ENCODE results near the gene PDCD7.
A peak's percentile ranks its signal among the peaks of the same experiment; 100 is the strongest.

The PDCD7 gene

GRCh38 chr15:65083262-65083701 is 50.3 kb downstream of the PDCD7 start:
- H2AK5ac ChIP-seq (ENCODE audit: low read length, severe bottlenecking) = no peak overlapping the region
- H3K4me1 ChIP-seq (ENCODE audit: control insufficient read depth, insufficient read depth, low read depth, low read length) = peaks cover 19% of the 10 kb centered on the region
- peaks cover 71 to 88% of the 10 kb centered on the region in 2 experiments for H3K27me3 ChIP-seq (ENCODE audit: control insufficient read depth in 1 of 2, insufficient read depth in 1 of 2, low read length in 2 of 2)
- no peak overlapping the region for H2AFZ ChIP-seq (ENCODE audit: low read depth, low read length)
- no peak overlapping the region for H3K14ac ChIP-seq (ENCODE audit: low read length in 2 of 2)
- DNase-seq = peak; percentile 70
- no peak overlapping the region for H3K23ac ChIP-seq (ENCODE audit: low read length in 2 of 2)
- H2BK120ac ChIP-seq (ENCODE audit: low read depth, low read length) = no peak overlapping the region
- H3K27ac ChIP-seq (ENCODE audit: low read length, poor library complexity, severe bottlenecking) = no peak overlapping the region
- H2BK15ac ChIP-seq (ENCODE audit: low read depth, poor library complexity, severe bottlenecking) = no peak overlapping the region
- no peak overlapping the region for H3K4me2 ChIP-seq (ENCODE audit: low read length, poor library complexity, severe bottlenecking)
- H3K9ac ChIP-seq (ENCODE audit: low read length) = no peak overlapping the region
- no peak overlapping the region for H2BK12ac ChIP-seq (ENCODE audit: low read length in 2 of 2)
- H2BK5ac ChIP-seq (ENCODE audit: low read depth, low read length, poor library complexity, severe bottlenecking) = no peak overlapping the region
- no peak overlapping the region for H3K4ac ChIP-seq (ENCODE audit: low read depth in 1 of 2, low read length in 2 of 2)
- H4K91ac ChIP-seq (ENCODE audit: low read length) = no peak overlapping the region
- WGBS = 7% methylated on average over 7 of the region's 7 CpGs
- no peak overlapping the region for H3K18ac ChIP-seq (ENCODE audit: low read depth in 1 of 2, low read length in 2 of 2)
- H3K79me1 ChIP-seq (replicated peaks; ENCODE audit: low read length, poor library complexity, severe bottlenecking) = no peaks in the 10 kb centered on the region
- H4K8ac ChIP-seq (ENCODE audit: low read length) = no peak overlapping the region
- H3K9me3 ChIP-seq (ENCODE audit: control insufficient read depth, low read length) = no peaks in the 10 kb centered on the region
- no peaks in the 10 kb centered on the region for H3K36me3 ChIP-seq (ENCODE audit: control insufficient read depth in 1 of 2, insufficient read depth in 2 of 2, low read depth in 1 of 2, low read length in 2 of 2)
- H3K4me3 ChIP-seq (ENCODE audit: insufficient read depth in 1 of 2, low read depth in 1 of 2, low read length in 2 of 2) = no peak overlapping the region

- Histone ChIP-seq H3K23ac (ENCODE audit: low read length in 2 of 2) (no peak overlapping the region), H3K4me2 (ENCODE audit: low read length, poor library complexity, severe bottlenecking) (no peak overlapping the region), H3K4me1 (ENCODE audit: control insufficient read depth, insufficient read depth, low read depth, low read length) (peaks cover 13% of the 10 kb centered on the region), H2AFZ (ENCODE audit: low read depth, low read length) (no peak overlapping the region), H4K8ac (ENCODE audit: low read length) (no peak overlapping the region), H3K14ac (ENCODE audit: low read length in 2 of 2) (peak overlapping the region in 1 of 2 experiments; percentile 53), H2AK5ac (ENCODE audit: low read length, severe bottlenecking) (no peak overlapping the region), H2BK15ac (ENCODE audit: low read depth, poor library complexity, severe bottlenecking) (no peak overlapping the region), H2BK12ac (ENCODE audit: low read length in 2 of 2) (no peak overlapping the region), H3K18ac (ENCODE audit: low read depth in 1 of 2, low read length in 2 of 2) (peak overlapping the region in 1 of 2 experiments; percentile 29), H4K91ac (ENCODE audit: low read length) (no peak overlapping the region), H3K9me3 (ENCODE audit: control insufficient read depth, low read length) (no peaks in the 10 kb centered on the region), H3K36me3 (ENCODE audit: control insufficient read depth in 1 of 2, insufficient read depth in 2 of 2, low read depth in 1 of 2, low read length in 2 of 2) (no peaks in the 10 kb centered on the region), H2BK120ac (ENCODE audit: low read depth, low read length) (no peak overlapping the region), H3K9ac (ENCODE audit: low read length) (no peak overlapping the region), H3K79me1 (replicated peaks; ENCODE audit: low read length, poor library complexity, severe bottlenecking) (no peaks in the 10 kb centered on the region), H3K4ac (ENCODE audit: low read depth in 1 of 2, low read length in 2 of 2) (no peak overlapping the region), H3K4me3 (ENCODE audit: insufficient read depth in 1 of 2, low read depth in 1 of 2, low read length in 2 of 2) (no peak overlapping the region), H3K27me3 (ENCODE audit: control insufficient read depth in 1 of 2, insufficient read depth in 1 of 2, low read length in 2 of 2) (peaks cover 76 to 93% of the 10 kb centered on the region in 2 experiments), H3K27ac (ENCODE audit: low read length, poor library complexity, severe bottlenecking) (no peak overlapping the region), H2BK5ac (ENCODE audit: low read depth, low read length, poor library complexity, severe bottlenecking) (no peak overlapping the region)
- DNase-seq = no peak
- 25% methylated on average over 7 of the region's 7 CpGs for WGBS
Measured at GRCh38 chr15:65082303-65082953, 51.2 kb downstream of the PDCD7 start.

- no peaks in the 10 kb centered on the region for H3K36me3 ChIP-seq (ENCODE audit: control insufficient read depth in 1 of 2, insufficient read depth in 2 of 2, low read depth in 1 of 2, low read length in 2 of 2)
- H3K14ac ChIP-seq (ENCODE audit: low read length in 2 of 2) = peak overlapping the region in 1 of 2 experiments; percentile 12
- H3K79me1 ChIP-seq (replicated peaks; ENCODE audit: low read length, poor library complexity, severe bottlenecking) = no peaks in the 10 kb centered on the region
- no peak overlapping the region for H2BK120ac ChIP-seq (ENCODE audit: low read depth, low read length)
- H2AK5ac ChIP-seq (ENCODE audit: low read length, severe bottlenecking) = no peak overlapping the region
- H3K4me1 ChIP-seq (ENCODE audit: control insufficient read depth, insufficient read depth, low read depth, low read length) = peaks cover 14% of the 10 kb centered on the region
- H2AFZ ChIP-seq (ENCODE audit: low read depth, low read length) = no peak overlapping the region
- H2BK5ac ChIP-seq (ENCODE audit: low read depth, low read length, poor library complexity, severe bottlenecking) = no peak overlapping the region
- H3K27ac ChIP-seq (ENCODE audit: low read length, poor library complexity, severe bottlenecking) = no peak overlapping the region
- H3K4ac ChIP-seq (ENCODE audit: low read depth in 1 of 2, low read length in 2 of 2) = no peak overlapping the region
- H3K27me3 ChIP-seq (ENCODE audit: control insufficient read depth in 1 of 2, insufficient read depth in 1 of 2, low read length in 2 of 2) = peaks cover 76 to 95% of the 10 kb centered on the region in 2 experiments
- no peak overlapping the region for H2BK15ac ChIP-seq (ENCODE audit: low read depth, poor library complexity, severe bottlenecking)
- H3K18ac ChIP-seq (ENCODE audit: low read depth in 1 of 2, low read length in 2 of 2) = peak overlapping the region in 1 of 2 experiments; percentile 49
- H3K4me2 ChIP-seq (ENCODE audit: low read length, poor library complexity, severe bottlenecking) = no peak overlapping the region
- H4K8ac ChIP-seq (ENCODE audit: low read length) = peak overlapping the region; percentile 5
- H3K9me3 ChIP-seq (ENCODE audit: control insufficient read depth, low read length) = no peaks in the 10 kb centered on the region
- no peak for DNase-seq
- WGBS = 87% methylated on average over 5 of the region's 5 CpGs
- H2BK12ac ChIP-seq (ENCODE audit: low read length in 2 of 2) = no peak overlapping the region
- H3K4me3 ChIP-seq (ENCODE audit: insufficient read depth in 1 of 2, low read depth in 1 of 2, low read length in 2 of 2) = no peak overlapping the region
- no peak overlapping the region for H3K9ac ChIP-seq (ENCODE audit: low read length)
- H4K91ac ChIP-seq (ENCODE audit: low read length) = no peak overlapping the region
- H3K23ac ChIP-seq (ENCODE audit: low read length in 2 of 2) = no peak overlapping the region
Measured at GRCh38 chr15:65081758-65082157, 51.9 kb downstream of the PDCD7 start.

GRCh38 chr15:65081270-65081669 is 52.3 kb downstream of the PDCD7 start:
- H3K9me3 ChIP-seq (ENCODE audit: control insufficient read depth, low read length) = no peaks in the 10 kb centered on the region
- no peaks in the 10 kb centered on the region for H3K36me3 ChIP-seq (ENCODE audit: control insufficient read depth in 1 of 2, insufficient read depth in 2 of 2, low read depth in 1 of 2, low read length in 2 of 2)
- H3K4me3 ChIP-seq (ENCODE audit: insufficient read depth in 1 of 2, low read depth in 1 of 2, low read length in 2 of 2) = no peak overlapping the region
- H2AFZ ChIP-seq (ENCODE audit: low read depth, low read length) = no peak overlapping the region
- H2AK5ac ChIP-seq (ENCODE audit: low read length, severe bottlenecking) = no peak overlapping the region
- no peaks in the 10 kb centered on the region for H3K79me1 ChIP-seq (replicated peaks; ENCODE audit: low read length, poor library complexity, severe bottlenecking)
- peaks cover 14% of the 10 kb centered on the region for H3K4me1 ChIP-seq (ENCODE audit: control insufficient read depth, insufficient read depth, low read depth, low read length)
- no peak overlapping the region for H2BK15ac ChIP-seq (ENCODE audit: low read depth, poor library complexity, severe bottlenecking)
- no peak overlapping the region for H3K4me2 ChIP-seq (ENCODE audit: low read length, poor library complexity, severe bottlenecking)
- H2BK5ac ChIP-seq (ENCODE audit: low read depth, low read length, poor library complexity, severe bottlenecking) = no peak overlapping the region
- peak overlapping the region in 1 of 2 experiments; percentile 14 for H3K18ac ChIP-seq (ENCODE audit: low read depth in 1 of 2, low read length in 2 of 2)
- DNase-seq = no peak
- no peak overlapping the region for H2BK120ac ChIP-seq (ENCODE audit: low read depth, low read length)
- H3K27ac ChIP-seq (ENCODE audit: low read length, poor library complexity, severe bottlenecking) = no peak overlapping the region
- WGBS = 72% methylated on average over 6 of the region's 6 CpGs
- H3K4ac ChIP-seq (ENCODE audit: low read depth in 1 of 2, low read length in 2 of 2) = no peak overlapping the region
- H3K27me3 ChIP-seq (ENCODE audit: control insufficient read depth in 1 of 2, insufficient read depth in 1 of 2, low read length in 2 of 2) = peaks cover 72 to 94% of the 10 kb centered on the region in 2 experiments
- H4K8ac ChIP-seq (ENCODE audit: low read length) = no peak overlapping the region
- H2BK12ac ChIP-seq (ENCODE audit: low read length in 2 of 2) = no peak overlapping the region
- H3K23ac ChIP-seq (ENCODE audit: low read length in 2 of 2) = peak overlapping the region in 1 of 2 experiments; percentile 23
- H3K9ac ChIP-seq (ENCODE audit: low read length) = no peak overlapping the region
- no peak overlapping the region for H3K14ac ChIP-seq (ENCODE audit: low read length in 2 of 2)
- H4K91ac ChIP-seq (ENCODE audit: low read length) = no peak overlapping the region
